HG03378 (cell line): ENCODE results near the gene S100A2.

ENCODE experiments used
- ATAC-seq: cut with Tn5 transposase; IDR thresholded peaks from one replicate; pipeline ENCODE4 v1.9.1; 2021; ENCODE audit warnings: mild to moderate bottlenecking, moderate library complexity; ENCODE audit not compliant: unreplicated experiment

Gene S100A2

GRCh38 chr1:153546796-153547559, 18.7 kb downstream of the S100A2 start:
- no peak for ATAC-seq

- no peak for ATAC-seq
Observed at GRCh38 chr1:153546371-153546770, 19.3 kb downstream of the S100A2 start.

- ATAC-seq: no peak
Observed at GRCh38 chr1:153545067-153546055, 20.3 kb downstream of the S100A2 start, which contains the start of gene S100A4. Gene S100A4, minus strand, starts transcription at chr1:153545806. Its CDS starts 1,012 bp downstream, at chr1:153544794.

GRCh38 chr1:153544453-153545066, 21.1 kb downstream of the S100A2 start:
- ATAC-seq: no peak

GRCh38 chr1:153543736-153544135, 21.9 kb downstream of the S100A2 start:
- no peak for ATAC-seq

GRCh38 chr1:153542956-153543711, 22.5 kb downstream of the S100A2 start:
- ATAC-seq: no peak

GRCh38 chr1:153541641-153542590, 23.7 kb downstream of the S100A2 start:
- ATAC-seq: no peak

GRCh38 chr1:153540394-153541361, 25.0 kb downstream of the S100A2 start, which contains the start of gene S100A5:
Gene S100A5, minus strand, starts transcription at chr1:153540934. Its CDS starts 743 bp downstream, at chr1:153540191.
- no peak for ATAC-seq

GRCh38 chr1:153539395-153540093, 26.1 kb downstream of the S100A2 start:
- ATAC-seq: no peak

GRCh38 chr1:153538315-153538821, 27.3 kb downstream of the S100A2 start:
- no peak for ATAC-seq

GRCh38 chr1:153537376-153537730, 28.3 kb downstream of the S100A2 start:
- ATAC-seq: no peak

GRCh38 chr1:153536671-153537375, 28.8 kb downstream of the S100A2 start:
- ATAC-seq: no peak

GRCh38 chr1:153536012-153536670, 29.5 kb downstream of the S100A2 start:
- ATAC-seq: no peak

GRCh38 chr1:153535242-153536011, 30.2 kb downstream of the S100A2 start, which contains the start of gene S100A6:
Gene S100A6, minus strand, starts transcription at chr1:153535991. Its CDS starts 652 bp downstream, at chr1:153535339.
- no peak for ATAC-seq

- ATAC-seq: no peak
Observed at GRCh38 chr1:153534925-153535241, 30.8 kb downstream of the S100A2 start.
